ENCODE results near the gene AURKAIP1. TPM values are rescaled to one million over a fixed set of nuclear protein-coding genes. Genes with fewer than 3 reads are reported as not detected.

AURKAIP1 gene
- total RNA-seq, 1 donor from 2014 or later = 102 TPM

- no peak for DNase-seq (ENCODE audit: low spot score)
Measured at GRCh38 chr1:1333551-1334241, 41.3 kb downstream of the AURKAIP1 start.

GRCh38 chr1:1332774-1333480, 42.1 kb downstream of the AURKAIP1 start:
- DNase-seq (ENCODE audit: low spot score) = no peak

- DNase-seq (ENCODE audit: low spot score) = no peak
Measured at GRCh38 chr1:1332031-1332755, 42.8 kb downstream of the AURKAIP1 start.

- DNase-seq (ENCODE audit: low spot score) = no peak
Measured at GRCh38 chr1:1331068-1331965, 43.7 kb downstream of the AURKAIP1 start, which contains the start of gene TAS1R3. TAS1R3 (plus strand) TSS chr1:1331280; CDS start chr1:1331346, 66 bp downstream.

- no peak for DNase-seq (ENCODE audit: low spot score)
Measured at GRCh38 chr1:1330366-1331067, 44.5 kb downstream of the AURKAIP1 start.

- DNase-seq (ENCODE audit: low spot score) = no peak
Measured at GRCh38 chr1:1329304-1330210, 45.5 kb downstream of the AURKAIP1 start.

GRCh38 chr1:1328254-1328653, 46.8 kb downstream of the AURKAIP1 start:
- no peak for DNase-seq (ENCODE audit: low spot score)

- no peak for DNase-seq (ENCODE audit: low spot score)
Measured at GRCh38 chr1:1327291-1327690, 47.7 kb downstream of the AURKAIP1 start.

GRCh38 chr1:1326075-1326605, 48.9 kb downstream of the AURKAIP1 start:
- no peak for DNase-seq (ENCODE audit: low spot score)

GRCh38 chr1:1325288-1326074, 49.5 kb downstream of the AURKAIP1 start:
- no peak for DNase-seq (ENCODE audit: low spot score)

GRCh38 chr1:1324524-1325287, 50.3 kb downstream of the AURKAIP1 start, which contains the start of the genes CPTP and INTS11:
CPTP (plus strand) TSS chr1:1324802; CDS start chr1:1326911, 2,109 bp downstream.
INTS11 (minus strand) TSS chr1:1324660; CDS start chr1:1324608, 52 bp downstream.
- DNase-seq (ENCODE audit: low spot score) = peak; percentile 96

GRCh38 chr1:1324084-1324523, 50.9 kb downstream of the AURKAIP1 start:
- DNase-seq (ENCODE audit: low spot score) = no peak

Other genes with a start within 250 kb of the AURKAIP1 start
- 2.3 TPM for gene TTLL10, start 201.3 kb downstream of the AURKAIP1 start, total RNA-seq
- gene TNFRSF18, start 168.6 kb downstream of the AURKAIP1 start, total RNA-seq = 3.3 TPM
- gene TNFRSF4, start 161.1 kb downstream of the AURKAIP1 start, total RNA-seq = 2.0 TPM
- gene SDF4, start 143.2 kb downstream of the AURKAIP1 start, total RNA-seq = 134 TPM
- 14.8 TPM for gene B3GALT6, start 143.0 kb downstream of the AURKAIP1 start, total RNA-seq
- 3.4 TPM for gene C1QTNF12, start 128.5 kb downstream of the AURKAIP1 start, total RNA-seq
- 59.8 TPM for gene UBE2J2, start 101.4 kb downstream of the AURKAIP1 start, total RNA-seq
- gene SCNN1D, start 94.8 kb downstream of the AURKAIP1 start, total RNA-seq = 6.6 TPM
- 77.6 TPM for gene ACAP3, start 67.3 kb downstream of the AURKAIP1 start, total RNA-seq
- gene PUSL1, start 66.6 kb downstream of the AURKAIP1 start, total RNA-seq = 29.0 TPM
- gene INTS11, start 50.5 kb downstream of the AURKAIP1 start, total RNA-seq = 132 TPM
- 21.4 TPM for gene CPTP, start 50.4 kb downstream of the AURKAIP1 start, total RNA-seq
- 0.42 TPM for gene TAS1R3, start 43.9 kb downstream of the AURKAIP1 start, total RNA-seq
- 52.8 TPM for gene DVL1, start 25.8 kb downstream of the AURKAIP1 start, total RNA-seq
- 41.9 TPM for gene MXRA8, start 16.7 kb downstream of the AURKAIP1 start, total RNA-seq
- gene CCNL2, start 24.1 kb upstream of the AURKAIP1 start, total RNA-seq = 259 TPM
- gene MRPL20, start 32.1 kb upstream of the AURKAIP1 start, total RNA-seq = 145 TPM
- gene ANKRD65, start 46.1 kb upstream of the AURKAIP1 start, total RNA-seq = 40.9 TPM
- 83.3 TPM for gene VWA1, start 60.5 kb upstream of the AURKAIP1 start, total RNA-seq
- 8.0 TPM for gene ATAD3C, start 74.5 kb upstream of the AURKAIP1 start, total RNA-seq
- 42.6 TPM for gene ATAD3B, start 96.6 kb upstream of the AURKAIP1 start, total RNA-seq
- 26.3 TPM for gene ATAD3A, start 137.0 kb upstream of the AURKAIP1 start, total RNA-seq
- 2.9 TPM for gene TMEM240, start 165.4 kb upstream of the AURKAIP1 start, total RNA-seq
- gene SSU72, start 199.7 kb upstream of the AURKAIP1 start, total RNA-seq = 116 TPM
- gene FNDC10, start 224.9 kb upstream of the AURKAIP1 start, total RNA-seq = 4.1 TPM
- 64.5 TPM for gene MIB2, start 240.3 kb upstream of the AURKAIP1 start, total RNA-seq

Measured in ureter (tissue), 1 donor.